Epithelial cell of esophagus (primary cell): ENCODE measurements around the gene SLC25A41.
"Not testable (repeated sequence)": the region's sequence is repeated elsewhere in the genome, so short reads cannot be mapped to it uniquely, and the experiment has no call there.

Source experiments
- DNase-seq: peaks from one replicate; pipeline ENCODE4 v3.0.0; 2010; ENCODE audit warnings: low read depth
- H3K4me3 ChIP-seq: 2 replicates; pipeline ENCODE4 v1.5.1; 2011; ENCODE audit warnings: mild to moderate bottlenecking, low read length, control low read depth
- CTCF ChIP-seq: IDR thresholded peaks from 2 replicates; pipeline ENCODE4 v1.5.1; 2011; ENCODE audit warnings: low read depth, mild to moderate bottlenecking, low read length, control low read depth, inconsistent platforms; ENCODE audit not compliant: insufficient read depth; ENCODE audit errors: missing control alignments

SLC25A41 gene

DNA sequence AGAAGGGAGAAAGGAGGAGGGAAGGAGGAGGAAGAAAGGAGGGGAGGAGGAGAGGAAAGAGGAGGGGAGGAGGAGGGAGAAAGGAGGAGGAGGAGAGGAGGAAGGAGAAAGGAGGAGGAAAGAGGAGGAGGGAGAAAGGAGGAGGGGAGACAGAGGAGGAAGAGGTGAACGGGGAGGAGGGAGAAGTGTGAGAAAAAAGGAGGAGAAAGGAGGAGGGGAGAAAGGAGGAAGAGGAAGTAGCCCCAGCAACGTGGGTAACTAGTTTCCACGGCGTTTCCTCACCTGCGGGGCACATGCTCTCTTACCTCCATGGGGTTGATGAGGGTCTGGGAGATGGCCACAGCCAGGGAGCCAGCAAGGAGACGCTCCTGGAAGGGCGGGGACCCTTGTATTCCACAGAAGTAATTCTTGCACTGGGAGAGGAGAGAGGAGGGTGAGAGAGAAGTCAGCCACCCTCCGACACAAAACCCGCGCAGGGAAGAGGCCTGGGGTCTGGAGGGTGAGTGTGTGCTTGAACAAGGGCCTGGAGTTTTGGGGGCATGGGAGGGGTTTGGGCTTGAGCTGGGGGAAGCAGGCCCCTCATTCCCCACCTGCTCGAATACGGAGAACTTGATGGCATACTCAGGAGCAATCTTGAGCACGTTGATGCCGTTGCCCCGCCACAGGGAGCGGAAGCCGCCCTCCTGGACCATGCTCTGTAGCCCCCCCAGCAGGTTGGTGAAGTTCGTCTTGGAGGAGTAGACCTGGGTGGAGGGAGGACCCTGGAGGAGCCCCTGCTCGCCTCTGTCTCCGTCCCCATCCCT is 3.9 kb downstream of the SLC25A41 start:
- no peak overlapping the region for H3K4me3 ChIP-seq
- no peak for TF ChIP-seq CTCF
- DNase-seq, result no peak

DNA sequence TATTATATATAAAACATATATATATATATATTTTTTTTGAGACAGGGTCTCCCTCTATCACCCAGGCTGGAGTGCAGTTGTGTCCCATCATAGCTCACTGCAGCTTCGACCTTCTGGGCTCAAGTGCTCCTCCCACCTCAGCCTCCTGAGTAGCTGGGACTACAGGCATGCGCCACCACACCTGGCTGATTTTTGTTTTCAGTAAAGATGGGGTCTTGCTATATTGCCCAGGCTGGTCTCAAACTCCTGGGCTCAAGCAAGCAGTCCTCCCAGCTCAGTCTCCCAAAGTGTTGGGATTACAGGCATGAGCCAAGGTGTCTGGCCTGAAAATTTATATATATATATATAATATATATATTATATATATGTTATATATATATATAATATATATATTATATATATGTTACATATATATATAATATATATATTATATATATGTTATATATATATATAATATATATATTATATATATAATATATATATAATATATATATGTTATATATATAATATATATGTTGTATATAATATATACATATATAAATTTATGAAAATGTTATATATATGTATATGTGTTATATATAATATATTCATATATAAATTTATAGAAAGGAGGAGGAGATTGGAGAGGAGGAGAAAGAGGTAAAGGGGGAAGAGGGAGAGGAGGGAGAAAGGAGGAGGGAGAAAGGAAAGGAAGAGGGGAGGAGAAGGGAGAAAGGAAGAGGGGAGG is 4.7 kb downstream of the SLC25A41 start:
- DNase-seq, H3K4me3 ChIP-seq: not testable (repeated sequence)

- no peak overlapping the region for H3K4me3 ChIP-seq
- TF ChIP-seq CTCF, result no peak
- DNase-seq, result no peak
Observed at GRCh38 chr19:6427131-6427530, 6.4 kb downstream of the SLC25A41 start.

DNA sequence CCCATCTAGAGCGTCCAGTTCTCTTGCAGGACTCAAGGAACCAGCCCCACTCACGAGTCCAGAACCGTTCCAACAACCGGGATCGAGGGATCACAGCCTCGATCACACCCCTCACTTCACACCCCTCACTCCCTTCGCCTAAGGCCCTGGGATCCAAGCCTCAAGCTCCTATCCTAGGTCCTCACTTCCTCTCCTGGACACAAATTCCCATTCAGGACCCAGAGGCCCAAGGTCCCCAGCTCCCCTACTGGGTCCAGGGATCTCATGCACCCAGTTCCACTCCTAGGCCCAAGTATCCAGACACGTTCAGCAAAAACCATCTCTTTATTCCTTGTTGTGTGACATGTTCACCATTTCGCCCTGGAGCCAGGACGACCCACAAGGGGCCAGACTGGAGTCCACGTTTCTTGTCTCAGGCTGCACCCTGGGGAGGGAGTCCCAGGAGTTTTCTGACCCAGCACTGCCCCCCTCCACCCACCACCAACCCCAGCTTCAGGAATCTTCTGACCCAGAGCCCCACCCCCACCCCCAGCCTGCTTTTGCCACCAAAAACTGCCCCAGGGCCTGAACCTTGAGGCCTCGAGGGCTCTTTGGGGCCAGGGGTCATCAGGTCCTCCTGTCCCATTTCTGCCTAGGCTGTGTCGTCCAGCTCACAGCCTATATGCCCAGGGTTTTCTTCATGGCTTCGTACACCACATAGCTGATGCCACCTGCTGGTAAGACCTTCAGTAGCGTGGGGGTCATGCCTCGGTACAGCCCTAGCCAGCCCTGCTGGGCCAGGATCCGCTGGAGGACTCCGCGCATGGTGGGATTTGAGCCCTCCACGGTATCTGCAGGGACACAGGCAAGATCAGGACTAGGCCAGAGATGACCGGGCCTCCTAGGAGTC is 7.6 kb downstream of the SLC25A41 start:
- no peak for DNase-seq
- TF ChIP-seq CTCF, result no peak
- H3K4me3 ChIP-seq, result peak overlapping the region; percentile 17

DNA sequence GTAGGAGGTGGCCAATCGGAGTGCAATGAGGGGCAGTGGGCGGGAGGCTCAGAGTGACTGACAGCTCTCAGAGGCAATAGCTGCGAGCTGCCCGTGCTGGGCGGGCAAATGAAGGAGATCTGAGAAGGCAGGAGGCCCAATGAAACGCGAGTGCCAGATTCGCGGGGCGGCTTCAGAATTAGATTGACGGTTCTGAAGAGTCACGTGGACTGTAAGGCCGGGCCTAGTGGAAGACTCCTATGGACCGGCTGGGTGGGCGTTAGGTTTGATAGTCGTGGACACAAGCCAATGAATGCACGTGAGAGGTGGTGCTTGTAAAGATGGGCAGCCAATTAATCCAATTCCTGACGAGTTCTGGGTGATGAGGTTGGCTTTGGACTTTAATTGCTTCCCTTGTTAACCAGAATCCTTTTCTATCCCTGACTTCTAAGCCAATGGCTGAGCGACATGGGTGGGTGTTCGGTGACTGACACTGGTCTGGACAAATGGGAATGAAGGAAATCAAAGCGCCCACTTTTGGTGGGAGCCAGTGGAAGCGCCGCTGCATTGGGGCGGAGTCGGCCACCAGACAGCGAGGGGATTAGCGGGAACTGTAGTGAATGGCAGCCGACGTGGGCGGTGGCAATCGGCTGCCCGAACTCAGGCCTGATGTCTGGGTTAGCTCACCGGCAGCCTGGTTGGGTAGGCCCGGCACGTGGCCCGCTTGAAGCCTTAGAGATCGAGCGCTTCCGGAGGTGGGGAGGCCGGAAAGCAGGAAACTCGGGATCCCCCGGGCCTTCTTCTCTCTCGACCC is 8.4 kb downstream of the SLC25A41 start:
- peak; percentile 100 for DNase-seq
- no peak for TF ChIP-seq CTCF
- peak overlapping the region; percentile 17 for H3K4me3 ChIP-seq

- peak within 1 kb of the TSS; percentile 97 for H3K4me3 ChIP-seq
- no peak for DNase-seq
- TF ChIP-seq CTCF, result no peak
Observed at GRCh38 chr19:6424195-6424938, 9.2 kb downstream of the SLC25A41 start, which contains the start of gene KHSRP. TSS of gene KHSRP (minus strand) at chr19:6424811. CDS start at chr19:6424701, 110 bp downstream.
